Measurements from ENCODE around the gene FGGY. TPM values are rescaled to one million over a fixed set of nuclear protein-coding genes. Genes with fewer than 3 reads are reported as not detected.

Gene FGGY
- total RNA-seq, 2 donors from 2014 or later = 16.0 to 21.8 TPM

GRCh38 chr1:59693406-59693805 lies 396.5 kb downstream of the FGGY start:
- Histone ChIP-seq H3K4me1 (peaks cover 0 to 7% of the 10 kb centered on the region in 2 donors), H3K4me3 (no peak overlapping the region), H3K27me3 (no peaks in the 10 kb centered on the region), H3K27ac (no peak overlapping the region), H3K9me3 (no peaks in the 10 kb centered on the region), H3K36me3 (no peaks in the 10 kb centered on the region)
- DNase-seq (ENCODE audit: low spot score) = no peak
- no peak for TF ChIP-seq CTCF (IDR thresholded peaks at IDR 0.05)

- no peak overlapping the region for H3K4me3 ChIP-seq
- no peaks in the 10 kb centered on the region for H3K9me3 ChIP-seq
- DNase-seq (ENCODE audit: low spot score) = no peak
- peaks cover 0 to 16% of the 10 kb centered on the region in 2 donors for H3K4me1 ChIP-seq
- no peak for TF ChIP-seq CTCF (IDR thresholded peaks at IDR 0.05)
- no peak overlapping the region for H3K27ac ChIP-seq
- no peaks in the 10 kb centered on the region for H3K36me3 ChIP-seq
- H3K27me3 ChIP-seq = no peaks in the 10 kb centered on the region
These were observed 398.4 kb downstream of the FGGY start for GRCh38 chr1:59695252-59695651.

GRCh38 chr1:59696421-59697115 lies 399.7 kb downstream of the FGGY start:
- Histone ChIP-seq H3K9me3 (no peaks in the 10 kb centered on the region), H3K27ac (no peak overlapping the region), H3K4me3 (no peak overlapping the region), H3K4me1 (peaks cover 0 to 10% of the 10 kb centered on the region in 2 donors), H3K36me3 (no peaks in the 10 kb centered on the region), H3K27me3 (no peaks in the 10 kb centered on the region)
- no peak for DNase-seq (ENCODE audit: low spot score)
- no peak for TF ChIP-seq CTCF (IDR thresholded peaks at IDR 0.05)

- Histone ChIP-seq H3K27ac (no peak overlapping the region), H3K27me3 (no peaks in the 10 kb centered on the region), H3K36me3 (no peaks in the 10 kb centered on the region), H3K9me3 (no peaks in the 10 kb centered on the region), H3K4me1 (peaks cover 0 to 12% of the 10 kb centered on the region in 2 donors), H3K4me3 (no peak overlapping the region)
- TF ChIP-seq CTCF (IDR thresholded peaks at IDR 0.05) = no peak
- no peak for DNase-seq (ENCODE audit: low spot score)
These were observed 400.4 kb downstream of the FGGY start for GRCh38 chr1:59697150-59697800.

GRCh38 chr1:59698386-59698785 lies 401.5 kb downstream of the FGGY start:
- H3K4me3 ChIP-seq = no peak overlapping the region
- no peaks in the 10 kb centered on the region for H3K9me3 ChIP-seq
- no peaks in the 10 kb centered on the region for H3K36me3 ChIP-seq
- H3K4me1 ChIP-seq = peaks cover 0 to 23% of the 10 kb centered on the region in 2 donors
- H3K27ac ChIP-seq = no peak overlapping the region
- DNase-seq (ENCODE audit: low spot score) = no peak
- no peaks in the 10 kb centered on the region for H3K27me3 ChIP-seq
- TF ChIP-seq CTCF (IDR thresholded peaks at IDR 0.05) = no peak
